Adipocyte (in vitro differentiated cells): ENCODE results near the gene FCHSD1.
A peak's percentile ranks its signal among the peaks of the same experiment; 100 is the strongest.
"Not testable (repeated sequence)": the region's sequence is repeated elsewhere in the genome, so short reads cannot be mapped to it uniquely, and the experiment has no call there.

Experiments used
- DNase-seq: peaks from one replicate; pipeline ENCODE4 v3.0.0-alpha.2; 2015; ENCODE audit warnings: low read depth
- H3K27me3 ChIP-seq: replicated peaks from 2 replicates; pipeline ENCODE4 v1.7.0; 2013; ENCODE audit warnings: mild to moderate bottlenecking, low read length, moderate library complexity; ENCODE audit not compliant: control insufficient read depth, insufficient read depth
- H3K36me3 ChIP-seq: 2 replicates; pipeline ENCODE4 v1.7.0; 2013; ENCODE audit warnings: low read length, mild to moderate bottlenecking, moderate library complexity; ENCODE audit not compliant: control insufficient read depth, insufficient read depth, severe bottlenecking
- H3K4me1 ChIP-seq: 2 replicates; pipeline ENCODE4 v1.7.0; 2013; ENCODE audit warnings: mild to moderate bottlenecking, low read length, moderate library complexity; ENCODE audit not compliant: control insufficient read depth, insufficient read depth
- H3K4me3 ChIP-seq: 2 replicates; pipeline ENCODE4 v1.7.0; 2013; ENCODE audit warnings: mild to moderate bottlenecking, low read length, moderate library complexity
- H3K9ac ChIP-seq: 2 replicates; pipeline ENCODE4 v1.7.0; 2013; ENCODE audit warnings: mild to moderate bottlenecking, low read length, moderate library complexity
- H3K9me3 ChIP-seq: 2 replicates; pipeline ENCODE4 v1.7.0; 2013; ENCODE audit warnings: mild to moderate bottlenecking, low read length, moderate library complexity; ENCODE audit not compliant: control insufficient read depth

FCHSD1 gene

DNA sequence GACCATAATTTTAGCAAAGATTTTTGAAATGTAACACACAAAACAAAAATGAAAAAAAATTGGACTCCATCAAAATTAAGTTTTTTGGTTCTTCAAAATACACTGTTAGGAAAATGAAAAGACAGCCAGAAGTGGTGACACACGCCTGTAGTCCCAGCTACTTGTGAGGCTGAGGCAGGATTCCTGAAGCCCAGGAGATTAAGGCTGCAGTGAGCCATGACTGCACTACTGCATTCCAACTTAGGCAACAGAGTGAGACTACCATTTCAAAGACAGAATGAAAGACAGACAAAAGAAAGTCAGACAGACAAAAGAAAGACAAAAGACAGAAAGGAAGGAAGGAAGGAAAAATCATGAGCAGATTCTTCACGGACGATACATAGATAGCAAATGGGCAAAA, 39.9 kb downstream of the FCHSD1 start:
- Histone ChIP-seq H3K4me1 (peaks cover 1% of the 10 kb centered on the region), H3K4me3 (no peak overlapping the region), H3K36me3 (no peaks in the 10 kb centered on the region), H3K9ac (no peak overlapping the region), H3K27me3 (no peaks in the 10 kb centered on the region), H3K9me3 (no peaks in the 10 kb centered on the region)
- DNase-seq, result no peak

- peaks cover 10% of the 10 kb centered on the region for H3K4me1 ChIP-seq
- H3K9me3 ChIP-seq, H3K27me3 ChIP-seq, H3K9ac ChIP-seq, DNase-seq, H3K36me3 ChIP-seq, H3K4me3 ChIP-seq: not testable (repeated sequence)
Observed at GRCh38 chr5:141609921-141610320, 41.3 kb downstream of the FCHSD1 start.

DNA sequence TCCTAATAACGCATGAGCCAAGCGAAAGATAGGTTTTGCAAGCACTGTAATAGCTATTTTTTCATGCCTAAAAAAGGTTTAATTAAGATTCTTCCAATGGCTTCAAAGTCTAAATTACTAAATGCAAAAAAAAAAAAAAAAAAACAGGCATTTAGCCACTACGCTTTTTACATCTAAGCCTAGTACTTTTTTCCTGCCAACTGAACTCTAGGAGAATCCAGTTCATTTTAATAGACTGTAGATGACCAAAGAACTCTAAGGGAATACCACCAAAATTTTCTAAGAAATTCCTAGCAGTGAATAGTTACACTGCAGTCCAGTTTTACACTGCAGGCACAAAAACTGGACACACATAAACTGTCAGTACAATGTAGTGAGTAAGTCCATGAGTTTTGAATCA, 42.2 kb downstream of the FCHSD1 start:
- Histone ChIP-seq H3K27me3 (no peaks in the 10 kb centered on the region), H3K9ac (no peak overlapping the region), H3K9me3 (no peaks in the 10 kb centered on the region), H3K4me3 (no peak overlapping the region), H3K36me3 (no peaks in the 10 kb centered on the region), H3K4me1 (peaks cover 19% of the 10 kb centered on the region)
- no peak for DNase-seq

- H3K9ac ChIP-seq, result no peak overlapping the region
- H3K27me3 ChIP-seq, result no peaks in the 10 kb centered on the region
- H3K4me1 ChIP-seq, result peaks cover 24% of the 10 kb centered on the region
- DNase-seq, result no peak
- no peaks in the 10 kb centered on the region for H3K36me3 ChIP-seq
- no peaks in the 10 kb centered on the region for H3K9me3 ChIP-seq
- no peak overlapping the region for H3K4me3 ChIP-seq
Observed at GRCh38 chr5:141608557-141608956, 42.7 kb downstream of the FCHSD1 start.

- H3K9ac ChIP-seq, result no peak overlapping the region
- no peaks in the 10 kb centered on the region for H3K9me3 ChIP-seq
- no peak overlapping the region for H3K4me3 ChIP-seq
- H3K4me1 ChIP-seq, result peaks cover 24% of the 10 kb centered on the region
- H3K27me3 ChIP-seq, result no peaks in the 10 kb centered on the region
- no peak for DNase-seq
- no peaks in the 10 kb centered on the region for H3K36me3 ChIP-seq
Observed at GRCh38 chr5:141608046-141608445, 43.2 kb downstream of the FCHSD1 start.

GRCh38 chr5:141605523-141606277, 45.5 kb downstream of the FCHSD1 start:
- DNase-seq, result no peak
- peaks cover 24% of the 10 kb centered on the region for H3K4me1 ChIP-seq
- H3K4me3 ChIP-seq, result peak overlapping the region; percentile 0
- H3K36me3 ChIP-seq, result no peaks in the 10 kb centered on the region
- H3K27me3 ChIP-seq, result no peaks in the 10 kb centered on the region
- peak overlapping the region; percentile 52 for H3K9ac ChIP-seq
- H3K9me3 ChIP-seq, result no peaks in the 10 kb centered on the region

- H3K9me3 ChIP-seq, result no peaks in the 10 kb centered on the region
- peaks cover 24% of the 10 kb centered on the region for H3K4me1 ChIP-seq
- H3K9ac ChIP-seq, result peak overlapping the region; percentile 49
- H3K4me3 ChIP-seq, result peak overlapping the region; percentile 66
- H3K27me3 ChIP-seq, result no peaks in the 10 kb centered on the region
- no peaks in the 10 kb centered on the region for H3K36me3 ChIP-seq
- peak; percentile 94 for DNase-seq
Observed at GRCh38 chr5:141603923-141604717, 47.1 kb downstream of the FCHSD1 start.

- DNase-seq, result no peak
- H3K27me3 ChIP-seq, result no peaks in the 10 kb centered on the region
- peaks cover 33% of the 10 kb centered on the region for H3K4me1 ChIP-seq
- no peak overlapping the region for H3K9ac ChIP-seq
- no peaks in the 10 kb centered on the region for H3K9me3 ChIP-seq
- H3K4me3 ChIP-seq, result no peak overlapping the region
- no peaks in the 10 kb centered on the region for H3K36me3 ChIP-seq
Observed at GRCh38 chr5:141602606-141603005, 48.6 kb downstream of the FCHSD1 start.

DNA sequence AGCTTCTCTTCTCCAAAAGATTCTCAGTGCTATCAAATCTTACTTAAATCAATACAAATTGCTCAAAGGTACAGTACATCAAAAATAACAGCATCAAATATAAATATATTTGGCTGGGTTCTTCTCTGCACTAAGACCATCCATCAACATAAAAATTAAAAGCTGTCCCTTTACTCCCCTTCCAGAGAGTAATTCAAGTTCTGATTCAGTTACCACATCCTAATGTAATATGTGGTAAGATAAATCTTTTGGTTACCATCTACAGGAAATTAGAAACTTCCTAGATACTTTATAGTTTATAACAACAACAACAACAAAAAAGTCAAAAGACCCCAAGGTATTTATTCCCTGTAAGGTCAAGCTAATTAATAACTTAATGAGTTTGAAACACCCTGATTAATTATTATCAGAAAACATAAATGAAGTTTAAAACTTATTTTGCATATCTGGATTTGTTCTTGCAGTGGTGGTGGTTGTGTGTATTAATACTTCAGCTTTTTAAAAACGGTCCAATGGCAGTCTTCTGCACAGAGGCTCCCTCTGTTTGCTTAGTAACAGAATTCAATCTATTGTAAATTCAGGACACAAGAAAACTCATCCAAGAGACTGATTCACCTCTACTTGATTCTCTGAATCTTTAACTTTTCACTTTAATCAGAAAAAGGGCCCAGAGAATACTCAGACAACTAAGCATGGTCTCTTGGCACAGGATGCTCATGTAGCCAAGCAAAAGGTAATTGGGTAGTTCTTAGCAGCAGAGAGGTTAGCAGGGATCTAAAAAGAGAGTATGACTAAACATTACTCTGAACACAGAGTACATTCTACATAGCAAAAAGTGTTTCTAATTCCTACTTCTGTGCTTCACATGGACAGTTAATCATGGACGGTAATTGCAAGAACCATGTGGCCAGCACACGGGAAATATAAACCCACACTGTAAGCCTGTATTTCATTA, 52.5 kb downstream of the FCHSD1 start:
- peaks cover 10% of the 10 kb centered on the region for H3K4me1 ChIP-seq
- H3K9me3 ChIP-seq, result no peaks in the 10 kb centered on the region
- H3K9ac ChIP-seq, result no peak overlapping the region
- H3K27me3 ChIP-seq, result no peaks in the 10 kb centered on the region
- H3K36me3 ChIP-seq, result no peaks in the 10 kb centered on the region
- DNase-seq, result peak; percentile 30
- H3K4me3 ChIP-seq, result no peak overlapping the region

DNA sequence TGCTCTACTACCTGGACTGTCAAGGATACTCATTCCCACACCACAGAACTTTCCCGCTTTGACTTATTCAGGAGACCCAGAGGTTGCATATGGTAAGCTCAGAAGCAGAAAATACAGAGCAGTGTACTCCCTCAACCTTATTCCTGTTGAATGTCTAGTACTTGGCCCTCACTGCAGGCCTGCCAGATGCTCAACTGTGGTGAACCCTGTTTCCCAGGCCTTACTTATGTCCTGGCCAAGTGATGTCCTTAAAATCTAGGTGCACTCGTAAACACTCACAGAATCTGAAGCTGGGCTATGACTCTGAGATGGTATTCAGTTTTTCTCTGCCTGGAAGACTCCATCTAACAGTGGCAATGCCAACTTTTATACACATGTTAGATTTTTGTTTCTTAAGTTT, 53.4 kb downstream of the FCHSD1 start:
- DNase-seq, result no peak
- no peak overlapping the region for H3K4me3 ChIP-seq
- H3K36me3 ChIP-seq, result no peaks in the 10 kb centered on the region
- no peak overlapping the region for H3K9ac ChIP-seq
- H3K27me3 ChIP-seq, result no peaks in the 10 kb centered on the region
- no peaks in the 10 kb centered on the region for H3K9me3 ChIP-seq
- H3K4me1 ChIP-seq, result peaks cover 9% of the 10 kb centered on the region

- Histone ChIP-seq H3K9me3 (no peaks in the 10 kb centered on the region), H3K4me3 (no peak overlapping the region), H3K4me1 (peaks cover 9% of the 10 kb centered on the region), H3K27me3 (no peaks in the 10 kb centered on the region), H3K9ac (no peak overlapping the region), H3K36me3 (no peaks in the 10 kb centered on the region)
- no peak for DNase-seq
Observed at GRCh38 chr5:141597394-141597793, 53.8 kb downstream of the FCHSD1 start.
